NCI-H146 (cell line): ENCODE measurements around the gene CFAP221.
A peak's percentile ranks its signal among the peaks of the same experiment; 100 is the strongest.
"Not testable (repeated sequence)": the region's sequence is repeated elsewhere in the genome, so short reads cannot be mapped to it uniquely, and the experiment has no call there.

Experiments used
- DNase-seq: peaks from one replicate; lab custom pipeline; 2025; lab: John Stamatoyannopoulos, UW

CFAP221 gene

GRCh38 chr2:119590873-119591272, 46.6 kb downstream of the CFAP221 start:
- no peak for DNase-seq

- DNase-seq: no peak
Measured at GRCh38 chr2:119591523-119591922, 47.3 kb downstream of the CFAP221 start.

DNA sequence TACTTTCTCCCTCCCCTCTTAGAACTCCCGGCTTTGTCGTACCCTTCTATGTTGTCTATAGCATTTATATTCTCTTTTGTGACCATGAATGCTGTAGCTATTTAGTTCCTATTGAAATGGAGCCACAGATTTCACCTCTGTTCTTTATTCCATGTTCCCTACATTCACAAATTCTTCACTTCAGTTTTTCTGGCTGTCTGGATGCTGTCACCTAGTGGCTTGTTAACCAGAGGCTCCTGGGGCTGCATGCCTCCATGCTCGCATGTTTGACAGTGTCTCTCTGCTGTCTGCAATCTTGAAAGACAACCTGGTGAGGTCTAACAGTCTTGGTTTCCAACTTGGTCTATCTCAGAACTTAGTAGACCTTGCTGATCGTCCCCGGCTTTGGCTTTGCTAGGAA, 48.2 kb downstream of the CFAP221 start:
- DNase-seq: no peak

- no peak for DNase-seq
Measured at GRCh38 chr2:119596638-119597037, 52.4 kb downstream of the CFAP221 start.

DNA sequence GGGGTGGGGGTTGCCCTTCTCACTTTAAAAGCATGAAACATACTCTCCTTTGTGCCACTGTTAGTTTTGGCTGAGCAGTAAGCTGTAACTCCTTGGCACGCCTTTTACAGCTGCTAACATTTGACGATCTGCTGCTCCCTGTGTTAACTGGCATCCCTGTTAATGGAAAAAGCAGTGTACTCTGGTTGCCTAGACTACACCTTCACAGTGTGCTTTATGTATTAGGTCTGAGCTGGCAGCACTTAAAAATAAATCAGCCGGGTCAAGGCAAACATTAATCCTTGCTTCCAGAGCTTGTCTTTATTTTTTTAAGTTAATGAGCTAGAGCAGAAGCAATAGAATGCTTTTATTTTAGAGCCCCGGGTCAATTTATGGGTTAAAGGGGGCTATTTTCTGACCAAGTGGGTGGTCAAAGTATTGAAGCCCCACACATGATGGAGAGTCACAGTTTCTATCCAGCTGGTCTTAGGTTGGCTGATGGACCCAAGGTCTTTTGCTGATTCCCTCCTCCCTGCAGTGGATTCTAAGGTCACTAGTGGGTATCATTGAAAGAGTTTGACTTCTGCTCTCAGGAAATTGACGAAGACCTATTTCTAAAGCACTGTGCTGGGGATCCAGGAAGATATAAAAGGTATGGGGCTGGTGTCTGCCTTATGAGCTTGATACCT, 54.5 kb downstream of the CFAP221 start:
- no peak for DNase-seq

GRCh38 chr2:119599384-119599783, 55.1 kb downstream of the CFAP221 start:
- no peak for DNase-seq

DNA sequence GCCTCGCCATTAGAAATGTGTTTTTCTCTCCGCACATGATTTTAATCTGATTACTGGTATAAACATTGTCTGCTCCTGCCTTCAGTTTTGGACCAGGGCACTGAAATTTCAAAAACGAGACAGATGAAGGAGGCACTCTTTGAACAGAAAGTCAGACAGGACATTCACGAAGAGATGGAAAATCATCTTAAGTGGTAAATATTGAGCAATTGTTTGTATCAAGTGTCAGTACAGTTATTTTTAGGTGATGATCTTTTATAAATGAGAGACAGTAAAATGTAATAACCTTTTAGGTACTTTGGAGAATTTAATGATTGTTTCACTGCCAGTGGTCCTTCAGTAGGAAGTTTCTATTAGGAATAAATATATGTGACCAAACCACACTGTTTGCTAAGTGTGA, 60.8 kb downstream of the CFAP221 start:
- DNase-seq: no peak

GRCh38 chr2:119606674-119607073, 62.4 kb downstream of the CFAP221 start:
- no peak for DNase-seq

GRCh38 chr2:119608553-119608952, 64.3 kb downstream of the CFAP221 start:
- DNase-seq: no peak

GRCh38 chr2:119609337-119609736, 65.1 kb downstream of the CFAP221 start:
- DNase-seq: no peak

DNA sequence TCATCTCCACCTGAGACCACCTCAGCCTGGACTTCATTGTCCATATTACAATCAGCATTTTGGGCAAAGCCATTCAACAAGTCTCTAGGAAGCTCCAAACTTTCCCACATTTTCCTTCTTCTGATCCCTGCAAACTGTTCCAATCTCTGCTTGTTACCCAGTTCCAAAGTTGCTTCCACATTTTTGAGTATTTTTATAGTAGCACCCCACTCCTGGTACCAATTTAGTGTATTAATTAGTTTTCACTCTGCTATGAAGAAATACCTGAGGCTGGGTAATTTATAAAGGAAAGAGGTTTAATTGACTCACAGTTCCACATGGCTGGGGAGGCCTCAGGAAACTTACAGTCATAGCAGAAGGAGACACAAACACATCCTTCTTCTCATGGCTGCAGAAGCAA, 69.9 kb downstream of the CFAP221 start:
- DNase-seq: not testable (repeated sequence)

DNA sequence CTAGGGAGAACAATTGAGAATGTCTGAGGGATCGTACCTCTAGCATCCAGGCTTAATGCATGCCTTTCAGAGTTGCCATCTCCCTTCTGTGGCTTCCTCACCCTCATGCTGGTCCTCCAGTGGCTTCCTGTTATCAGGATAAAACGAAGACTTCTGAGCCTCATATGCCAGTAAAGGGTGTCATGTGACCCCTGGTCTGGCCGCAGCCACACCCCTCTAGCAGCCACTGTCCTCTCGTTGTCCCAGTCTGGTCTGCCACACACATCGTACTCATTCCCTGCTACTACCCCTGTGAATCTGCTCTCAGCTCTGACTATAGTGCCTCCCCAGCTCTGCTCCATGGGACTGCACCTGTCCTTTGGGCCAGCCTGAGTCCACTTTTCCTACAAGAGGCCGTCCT, 72.2 kb downstream of the CFAP221 start:
- DNase-seq: no peak

DNA sequence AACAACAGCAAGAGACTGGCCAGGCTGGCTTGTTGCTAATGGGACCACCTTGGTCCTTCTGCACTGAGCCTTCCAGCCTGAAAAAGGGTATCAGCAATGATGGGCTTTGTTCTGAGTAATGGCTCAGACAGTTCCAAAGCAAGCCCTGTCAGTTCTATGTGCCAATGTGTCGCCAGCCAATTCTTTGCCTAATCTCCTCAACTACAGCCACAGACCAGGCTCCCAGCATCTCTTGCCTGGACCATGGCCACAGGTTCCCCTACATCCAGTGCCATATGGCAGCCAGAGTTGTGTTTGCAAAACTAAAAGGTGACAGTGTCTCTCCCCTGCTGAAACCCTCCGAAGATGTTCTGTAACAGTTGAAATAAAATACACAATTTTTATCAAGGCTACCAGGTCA, 73.2 kb downstream of the CFAP221 start:
- DNase-seq: no peak

DNA sequence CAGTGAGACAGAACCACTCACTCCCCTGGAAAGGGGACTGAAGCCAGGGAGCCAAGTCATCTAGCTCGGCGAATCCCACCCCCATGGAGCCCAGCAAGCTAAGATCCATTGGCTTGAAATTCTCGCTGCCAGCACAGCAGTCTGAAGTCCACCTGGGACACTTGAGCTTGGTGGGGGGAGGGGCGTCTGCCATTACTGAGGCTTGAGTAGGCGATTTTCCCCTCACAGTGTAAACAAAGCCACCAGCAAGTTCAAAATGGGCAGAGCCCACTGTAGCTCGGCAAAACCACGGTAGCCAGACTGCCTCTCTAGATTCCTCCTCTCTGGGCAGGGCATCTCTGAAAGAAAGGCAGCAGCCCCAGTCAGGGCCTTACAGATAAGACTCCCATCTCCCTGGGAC, 74.5 kb downstream of the CFAP221 start:
- DNase-seq: not testable (repeated sequence)

GRCh38 chr2:119625226-119625625, 81.0 kb downstream of the CFAP221 start:
- no peak for DNase-seq

GRCh38 chr2:119629323-119629825, 85.1 kb downstream of the CFAP221 start:
- no peak for DNase-seq

DNA sequence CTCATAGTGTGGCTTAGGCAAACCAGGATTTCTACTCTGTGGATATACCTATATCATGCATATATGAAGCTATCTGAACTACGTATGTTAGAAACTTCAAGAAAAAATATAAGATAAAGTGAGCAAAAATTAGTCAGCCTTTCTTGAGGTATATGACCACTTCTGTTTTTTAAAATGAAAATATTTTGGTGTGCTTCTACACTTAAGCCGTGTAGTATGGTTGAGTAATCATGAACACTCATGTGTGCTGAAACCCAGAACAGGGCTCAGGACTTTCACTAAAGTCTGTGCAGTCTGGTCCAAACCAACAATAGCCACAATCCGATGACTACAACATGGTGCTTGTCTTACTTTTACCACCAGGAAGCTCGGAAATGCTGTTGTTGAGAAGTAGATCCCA, 85.9 kb downstream of the CFAP221 start:
- DNase-seq: no peak

GRCh38 chr2:119637371-119637770, 93.1 kb downstream of the CFAP221 start:
- no peak for DNase-seq

DNA sequence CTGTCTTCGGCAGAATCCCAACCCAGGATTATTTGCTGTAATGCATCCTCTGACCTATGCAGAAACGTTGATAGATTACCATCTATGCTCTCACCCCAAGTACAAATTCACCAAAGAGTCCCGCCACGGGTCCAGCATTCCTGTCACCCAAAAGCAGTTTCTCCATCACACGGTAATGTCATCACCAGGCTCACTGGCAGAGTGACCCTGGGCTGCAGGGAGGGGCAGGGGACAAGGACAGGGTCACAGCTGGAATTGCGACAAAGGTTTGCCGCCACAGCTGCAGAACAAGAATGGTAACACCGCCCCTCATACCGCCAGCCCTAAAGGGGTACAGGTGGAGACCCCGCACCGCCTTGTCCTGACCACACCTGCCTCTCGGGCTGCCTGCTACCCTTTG, 94.0 kb downstream of the CFAP221 start:
- DNase-seq: no peak

DNA sequence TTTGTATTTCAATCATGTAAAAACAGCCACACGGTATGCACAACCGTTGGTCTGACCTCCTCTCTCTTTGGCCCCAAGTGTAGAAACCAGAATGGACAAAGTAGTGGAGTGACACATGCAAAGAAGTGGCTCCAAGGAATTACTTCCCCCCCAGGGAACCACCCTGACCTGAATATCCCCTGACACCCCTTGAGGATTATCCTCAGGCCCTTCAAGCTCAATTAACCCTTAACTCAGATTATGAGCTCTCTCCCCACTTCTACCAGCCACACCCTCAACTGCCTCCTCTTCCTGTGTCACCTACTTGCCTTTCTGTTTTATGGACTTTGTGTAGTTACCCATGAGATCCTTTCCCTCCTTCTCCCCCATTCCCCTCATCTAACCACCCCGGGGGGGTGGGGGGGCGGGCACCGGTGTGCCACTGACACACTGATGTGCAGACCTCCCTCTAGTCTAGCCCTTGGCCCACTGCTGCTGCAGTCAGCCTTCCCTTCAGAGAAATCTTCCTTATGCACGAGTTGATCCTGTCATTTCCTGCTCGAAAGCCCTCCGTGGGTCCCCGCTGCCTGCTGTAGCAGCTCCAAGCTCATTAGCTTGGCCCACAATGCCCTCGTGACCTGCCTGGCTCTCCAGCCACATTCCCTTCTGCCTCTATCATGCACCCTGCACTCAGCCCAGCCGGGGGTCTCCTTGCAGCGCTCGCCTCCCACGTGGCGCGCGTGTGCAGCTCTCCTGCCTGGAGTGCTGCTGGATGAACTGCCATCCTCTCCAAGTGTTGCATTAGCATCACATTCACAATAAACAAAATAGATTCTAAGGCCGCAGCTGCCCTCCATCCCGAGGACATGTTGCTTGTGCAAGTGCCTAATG, 94.7 kb downstream of the CFAP221 start:
- DNase-seq: peak; percentile 11

DNA sequence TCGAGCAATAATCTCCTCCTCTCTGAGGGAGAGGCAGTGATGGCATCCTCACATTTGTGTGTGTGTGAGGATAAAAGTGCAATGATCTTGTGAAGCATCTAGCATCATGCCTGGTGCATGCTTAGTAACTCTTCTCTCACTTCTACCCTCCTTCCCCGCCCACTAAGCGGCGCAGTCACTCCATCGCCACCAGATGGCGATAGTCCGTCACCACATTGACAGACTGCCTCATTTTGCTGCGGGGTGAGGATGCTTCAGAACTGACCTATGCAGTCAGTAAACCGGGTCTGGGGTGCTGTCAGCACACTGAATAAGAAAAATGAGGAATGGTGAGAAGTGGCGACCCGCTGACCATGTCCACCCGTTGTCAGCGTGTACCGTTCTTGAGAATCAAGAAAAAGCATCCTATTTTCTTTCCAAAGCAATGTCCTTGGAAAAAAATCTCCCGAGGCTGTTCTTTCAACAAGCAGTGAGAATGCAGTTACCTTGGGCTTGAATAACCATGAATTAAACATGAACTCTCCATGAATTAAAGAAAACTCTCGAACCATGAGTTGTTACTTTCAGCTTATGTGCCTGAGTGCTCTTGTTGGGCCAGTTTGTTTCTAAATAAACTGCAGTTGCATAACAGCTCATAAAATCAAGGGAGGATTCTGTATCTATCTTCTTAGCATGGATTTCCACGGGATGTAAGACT, 97.5 kb downstream of the CFAP221 start:
- DNase-seq: peak; percentile 60

DNA sequence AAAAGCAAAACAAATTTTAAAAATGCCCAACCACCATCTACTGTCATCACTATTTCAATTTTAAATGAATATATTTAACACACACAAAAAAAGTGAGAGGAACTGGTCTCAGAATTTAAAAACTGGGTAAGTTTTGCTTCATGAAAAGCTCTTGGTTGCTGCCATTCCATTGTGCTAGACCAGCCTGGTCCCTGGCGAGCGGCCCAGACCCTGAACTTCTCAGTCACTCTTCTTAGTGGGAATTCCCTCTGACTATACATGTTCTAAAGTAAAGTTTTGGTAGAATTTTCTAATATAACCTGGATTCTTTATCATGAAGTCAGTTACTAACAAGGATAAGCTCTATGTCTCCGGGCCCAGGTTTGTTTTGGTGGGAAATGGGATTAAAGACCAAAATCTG, 99.9 kb downstream of the CFAP221 start:
- no peak for DNase-seq
